ENCODE measurements around the gene FMOD. TPM values are rescaled to one million over a fixed set of nuclear protein-coding genes. Genes with fewer than 3 reads are reported as not detected.

The FMOD gene
- total RNA-seq, 1 experiment from 2014 or later: not detected

DNA sequence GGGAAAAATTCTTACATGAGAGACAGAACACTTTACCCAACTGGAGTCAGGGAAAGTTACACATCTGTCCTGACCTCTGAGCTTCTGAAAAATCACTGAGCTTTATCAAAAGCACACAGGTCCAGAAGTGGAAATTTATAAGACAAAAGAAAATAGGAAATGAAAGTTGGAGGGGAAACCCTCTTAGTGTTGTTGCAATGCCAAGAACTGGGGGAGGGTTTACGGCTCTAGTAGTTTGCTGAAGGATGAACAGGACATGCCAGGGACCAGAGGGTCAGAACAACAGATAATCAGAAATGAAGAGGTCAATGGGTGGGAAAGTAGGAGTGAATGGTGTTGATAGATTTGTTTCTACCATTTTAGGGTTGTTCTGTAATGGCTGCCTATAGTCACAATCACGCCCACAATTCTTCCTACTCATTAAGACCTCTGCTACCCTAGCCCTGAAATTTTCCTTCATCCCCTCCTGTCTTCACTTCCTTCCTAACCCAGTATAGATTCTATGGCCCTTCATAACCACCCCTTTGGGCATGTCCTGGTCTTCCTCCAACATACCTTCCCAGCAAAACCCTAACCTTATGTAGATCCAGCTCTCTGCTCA is 30.3 kb upstream of the FMOD start:
- Histone ChIP-seq H3K36me3 (ENCODE audit: low read depth) (no peaks in the 10 kb centered on the region), H4K20me1 (ENCODE audit: insufficient read depth) (no peaks in the 10 kb centered on the region), H3K4me3 (no peak overlapping the region), H3K27ac (no peak overlapping the region), H2AFZ (no peak overlapping the region), H3K4me1 (replicated peaks; ENCODE audit: insufficient read depth) (no peaks in the 10 kb centered on the region), H3F3A (ENCODE audit: insufficient read depth, low read depth) (no peaks in the 10 kb centered on the region), H3K9me2 (ENCODE audit: insufficient read depth) (no peaks in the 10 kb centered on the region), H3K27me3 (ENCODE audit: insufficient read depth, low read depth) (peaks cover 74% of the 10 kb centered on the region), H3K9me3 (ENCODE audit: insufficient read depth, low read depth) (no peaks in the 10 kb centered on the region), H3K79me2 (ENCODE audit: low read depth) (no peaks in the 10 kb centered on the region), H3K4me2 (no peak overlapping the region)
- DNase-seq: no peak
- POLR2A ChIA-PET (ENCODE audit: unreplicated experiment): no interaction called here
- TF ChIP-seq, protein P1, sequence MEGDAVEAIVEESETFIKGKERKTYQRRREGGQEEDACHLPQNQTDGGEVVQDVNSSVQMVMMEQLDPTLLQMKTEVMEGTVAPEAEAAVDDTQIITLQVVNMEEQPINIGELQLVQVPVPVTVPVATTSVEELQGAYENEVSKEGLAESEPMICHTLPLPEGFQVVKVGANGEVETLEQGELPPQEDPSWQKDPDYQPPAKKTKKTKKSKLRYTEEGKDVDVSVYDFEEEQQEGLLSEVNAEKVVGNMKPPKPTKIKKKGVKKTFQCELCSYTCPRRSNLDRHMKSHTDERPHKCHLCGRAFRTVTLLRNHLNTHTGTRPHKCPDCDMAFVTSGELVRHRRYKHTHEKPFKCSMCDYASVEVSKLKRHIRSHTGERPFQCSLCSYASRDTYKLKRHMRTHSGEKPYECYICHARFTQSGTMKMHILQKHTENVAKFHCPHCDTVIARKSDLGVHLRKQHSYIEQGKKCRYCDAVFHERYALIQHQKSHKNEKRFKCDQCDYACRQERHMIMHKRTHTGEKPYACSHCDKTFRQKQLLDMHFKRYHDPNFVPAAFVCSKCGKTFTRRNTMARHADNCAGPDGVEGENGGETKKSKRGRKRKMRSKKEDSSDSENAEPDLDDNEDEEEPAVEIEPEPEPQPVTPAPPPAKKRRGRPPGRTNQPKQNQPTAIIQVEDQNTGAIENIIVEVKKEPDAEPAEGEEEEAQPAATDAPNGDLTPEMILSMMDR (conservative IDR thresholded peaks at IDR 0.05): no peak
- no peak for TF ChIP-seq EZH2 (IDR thresholded peaks at IDR 0.05; ENCODE audit: low read depth)
- BruUV-seq (replicated peaks): no TSS peak
- intact Hi-C loops (cut with micrococcal nuclease; ENCODE audit: unreplicated experiment): no loop called here
- CTCF ChIA-PET: no interaction called here

DNA sequence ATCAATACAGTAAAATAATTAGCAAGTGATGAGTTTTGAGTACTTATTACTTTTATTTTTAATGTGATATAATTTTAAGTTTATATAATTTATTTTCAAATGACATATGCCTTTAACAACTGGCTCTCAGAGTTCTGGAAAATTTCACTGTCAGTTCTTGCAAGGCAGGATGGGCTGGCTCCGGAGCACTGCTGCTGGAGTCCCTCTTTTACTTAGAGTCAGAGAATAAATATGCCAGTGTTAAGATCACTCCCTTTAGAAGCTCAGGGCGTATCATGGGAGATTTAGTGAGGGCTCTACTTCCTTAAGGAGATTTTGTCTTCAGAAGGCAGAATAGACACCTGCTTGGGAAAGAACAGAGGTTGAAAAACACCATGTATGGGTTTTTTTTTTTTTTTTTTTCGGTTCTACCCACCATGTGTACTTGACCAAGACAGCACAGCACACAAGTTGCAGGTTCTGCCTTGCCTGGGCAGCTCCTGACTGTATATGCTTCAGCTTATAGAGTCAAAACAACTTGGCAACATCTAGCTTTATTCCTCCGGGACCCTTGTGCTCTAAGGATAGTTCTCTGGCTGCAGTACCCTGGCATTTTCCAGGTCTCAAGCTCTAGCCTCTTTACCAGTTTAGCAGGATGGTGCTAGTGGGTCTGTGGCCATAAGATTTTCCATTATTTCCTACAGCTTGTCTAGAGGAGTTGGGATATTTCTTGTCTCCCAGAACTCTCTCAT is 29.7 kb upstream of the FMOD start:
- no peak overlapping the region for H3K4me2 ChIP-seq
- no TSS peak for BruUV-seq (replicated peaks)
- TF ChIP-seq, protein P1 (conservative IDR thresholded peaks at IDR 0.05): no peak
- no peak for TF ChIP-seq EZH2 (IDR thresholded peaks at IDR 0.05; ENCODE audit: low read depth)
- no peak overlapping the region for H3K27ac ChIP-seq
- H3K4me3 ChIP-seq: no peak overlapping the region
- CTCF ChIA-PET: no interaction called here
- H3K27me3 ChIP-seq (ENCODE audit: insufficient read depth, low read depth): peaks cover 73% of the 10 kb centered on the region
- H3K9me2 ChIP-seq (ENCODE audit: insufficient read depth): no peaks in the 10 kb centered on the region
- intact Hi-C loops (cut with micrococcal nuclease; ENCODE audit: unreplicated experiment): no loop called here
- H3F3A ChIP-seq (ENCODE audit: insufficient read depth, low read depth): no peaks in the 10 kb centered on the region
- no peaks in the 10 kb centered on the region for H3K79me2 ChIP-seq (ENCODE audit: low read depth)
- no peak for DNase-seq
- H4K20me1 ChIP-seq (ENCODE audit: insufficient read depth): no peaks in the 10 kb centered on the region
- POLR2A ChIA-PET (ENCODE audit: unreplicated experiment): no interaction called here
- H3K9me3 ChIP-seq (ENCODE audit: insufficient read depth, low read depth): no peaks in the 10 kb centered on the region
- H2AFZ ChIP-seq: no peak overlapping the region
- no peaks in the 10 kb centered on the region for H3K4me1 ChIP-seq (replicated peaks; ENCODE audit: insufficient read depth)
- no peaks in the 10 kb centered on the region for H3K36me3 ChIP-seq (ENCODE audit: low read depth)

DNA sequence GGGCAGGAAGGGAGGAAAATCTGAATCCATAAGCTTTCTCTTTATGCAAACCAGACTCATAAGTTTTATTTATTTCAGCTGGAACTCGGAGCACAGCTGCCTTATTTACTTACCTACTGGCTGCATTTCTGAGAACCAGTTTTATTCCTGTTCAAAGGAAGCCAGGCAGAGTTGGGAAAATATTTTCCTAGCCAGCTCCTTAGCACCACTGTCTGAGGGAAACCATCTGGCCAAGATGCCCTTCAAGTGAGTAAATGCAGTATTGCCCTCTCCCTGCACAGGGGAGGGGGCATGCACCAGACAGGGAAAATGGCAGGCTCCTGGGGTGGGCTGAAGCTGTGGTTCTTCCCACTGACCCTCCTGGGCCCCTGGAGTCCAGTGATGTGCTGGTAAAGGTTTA is 28.9 kb upstream of the FMOD start:
- no peaks in the 10 kb centered on the region for H3K4me1 ChIP-seq (replicated peaks; ENCODE audit: insufficient read depth)
- no peaks in the 10 kb centered on the region for H3K9me2 ChIP-seq (ENCODE audit: insufficient read depth)
- ChIA-PET POLR2A (ENCODE audit: unreplicated experiment) (no interaction called here), CTCF (no interaction called here)
- H4K20me1 ChIP-seq (ENCODE audit: insufficient read depth): no peaks in the 10 kb centered on the region
- no peak overlapping the region for H3K4me2 ChIP-seq
- H3K36me3 ChIP-seq (ENCODE audit: low read depth): no peaks in the 10 kb centered on the region
- no peak for TF ChIP-seq EZH2 (IDR thresholded peaks at IDR 0.05; ENCODE audit: low read depth)
- TF ChIP-seq, protein P1 (conservative IDR thresholded peaks at IDR 0.05): no peak
- no peak for DNase-seq
- intact Hi-C loops (cut with micrococcal nuclease; ENCODE audit: unreplicated experiment): loop anchor here (10.0 kb wide), 1 partner anchor 65 kb away; no protein-coding TSS in a partner anchor
- no peaks in the 10 kb centered on the region for H3K79me2 ChIP-seq (ENCODE audit: low read depth)
- H3K27me3 ChIP-seq (ENCODE audit: insufficient read depth, low read depth): peaks cover 72% of the 10 kb centered on the region
- no peak overlapping the region for H2AFZ ChIP-seq
- H3F3A ChIP-seq (ENCODE audit: insufficient read depth, low read depth): no peaks in the 10 kb centered on the region
- BruUV-seq (replicated peaks): no TSS peak
- H3K4me3 ChIP-seq: no peak overlapping the region
- no peak overlapping the region for H3K27ac ChIP-seq
- no peaks in the 10 kb centered on the region for H3K9me3 ChIP-seq (ENCODE audit: insufficient read depth, low read depth)

All from PC-9 (cell line).